ENCODE measurements around the gene YES1. TPM values are rescaled to one million over a fixed set of nuclear protein-coding genes. Genes with fewer than 3 reads are reported as not detected.
A peak's percentile ranks its signal among the peaks of the same experiment; 100 is the strongest.

YES1 gene
- total RNA-seq, 2 experiments from 2014 or later = not detected

DNA sequence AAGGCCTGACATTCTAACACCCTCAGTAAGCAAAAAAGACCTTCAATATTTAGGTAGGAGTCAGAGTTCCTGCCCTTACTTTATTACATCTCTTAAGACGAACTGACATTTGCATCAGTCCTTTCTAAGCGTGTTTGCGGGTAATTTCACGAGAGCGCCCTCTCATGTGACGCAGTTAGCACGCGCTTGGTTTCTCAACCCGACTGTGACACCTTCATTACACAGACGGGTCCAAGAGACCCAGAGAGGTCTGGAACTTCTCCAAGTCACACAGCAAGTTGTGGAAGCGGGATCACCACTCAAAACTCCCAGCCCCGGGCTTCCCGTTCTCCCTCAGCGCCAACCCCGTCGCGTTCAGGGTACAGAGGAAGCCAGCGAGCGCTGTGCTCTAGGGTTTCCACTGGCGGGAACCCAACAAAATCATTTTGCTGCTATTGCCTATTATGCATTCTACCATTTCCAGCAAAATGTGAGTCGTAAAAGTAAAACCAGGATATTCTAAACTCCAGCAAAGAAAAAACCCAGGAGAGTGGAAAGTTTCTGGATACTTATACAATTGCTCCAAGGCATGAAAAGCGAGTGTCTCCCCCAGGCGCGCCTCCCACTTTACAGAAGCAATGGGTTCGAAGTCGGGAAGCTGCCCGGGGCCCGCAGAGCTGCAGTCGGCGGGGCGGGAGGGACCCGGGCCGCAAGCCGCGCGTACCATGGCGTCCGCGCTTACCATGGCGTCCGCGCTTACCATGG, 100.2 kb downstream of the YES1 start:
- H3K4me3 ChIP-seq (ENCODE audit: low read depth, low read length, poor library complexity, severe bottlenecking) = peak overlapping the region; percentile 73
- DNase-seq (ENCODE audit: low spot score) = peak; percentile 68
- no peaks in the 10 kb centered on the region for H3K4me1 ChIP-seq (ENCODE audit: insufficient read depth, low read length, poor library complexity, severe bottlenecking)
- ChIA-PET CTCF (ENCODE audit: unreplicated experiment) (no interaction called here), POLR2A (no interaction called here)
- intact Hi-C loops (cut with micrococcal nuclease; ENCODE audit: unreplicated experiment) = loop anchor here (5.0 kb wide), 1 partner anchor 55 kb away; the partner anchor contains the start of gene TYMS
- no TSS peak for BruUV-seq (replicated peaks)
- H3K27ac ChIP-seq (ENCODE audit: low read depth, low read length, poor library complexity, severe bottlenecking) = peak overlapping the region; percentile 45
- no peaks in the 10 kb centered on the region for H3K9me2 ChIP-seq (ENCODE audit: insufficient read depth, low read length)
- peaks cover 8% of the 10 kb centered on the region; the same call in 1 of the 2 replicates for H3K79me2 ChIP-seq (ENCODE audit: insufficient read depth, low read depth, low read length)
- no peak for TF ChIP-seq EZH2phosphoT487 (IDR thresholded peaks at IDR 0.05; ENCODE audit: borderline replicate concordance, low read depth, low read length)
- TF ChIP-seq, protein P1, sequence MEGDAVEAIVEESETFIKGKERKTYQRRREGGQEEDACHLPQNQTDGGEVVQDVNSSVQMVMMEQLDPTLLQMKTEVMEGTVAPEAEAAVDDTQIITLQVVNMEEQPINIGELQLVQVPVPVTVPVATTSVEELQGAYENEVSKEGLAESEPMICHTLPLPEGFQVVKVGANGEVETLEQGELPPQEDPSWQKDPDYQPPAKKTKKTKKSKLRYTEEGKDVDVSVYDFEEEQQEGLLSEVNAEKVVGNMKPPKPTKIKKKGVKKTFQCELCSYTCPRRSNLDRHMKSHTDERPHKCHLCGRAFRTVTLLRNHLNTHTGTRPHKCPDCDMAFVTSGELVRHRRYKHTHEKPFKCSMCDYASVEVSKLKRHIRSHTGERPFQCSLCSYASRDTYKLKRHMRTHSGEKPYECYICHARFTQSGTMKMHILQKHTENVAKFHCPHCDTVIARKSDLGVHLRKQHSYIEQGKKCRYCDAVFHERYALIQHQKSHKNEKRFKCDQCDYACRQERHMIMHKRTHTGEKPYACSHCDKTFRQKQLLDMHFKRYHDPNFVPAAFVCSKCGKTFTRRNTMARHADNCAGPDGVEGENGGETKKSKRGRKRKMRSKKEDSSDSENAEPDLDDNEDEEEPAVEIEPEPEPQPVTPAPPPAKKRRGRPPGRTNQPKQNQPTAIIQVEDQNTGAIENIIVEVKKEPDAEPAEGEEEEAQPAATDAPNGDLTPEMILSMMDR (conservative IDR thresholded peaks at IDR 0.05; ENCODE audit: low read length) = 0 out of 2 replicates have a peak, but pooled peaks have one; percentile 44
- H4K20me1 ChIP-seq (ENCODE audit: insufficient read depth, low read length) = no peaks in the 10 kb centered on the region
- H3K36me3 ChIP-seq (ENCODE audit: insufficient read depth, low read length) = peaks cover 12% of the 10 kb centered on the region
- H3K9me3 ChIP-seq (ENCODE audit: low read length) = no peaks in the 10 kb centered on the region
- H2AFZ ChIP-seq (ENCODE audit: low read length) = peak overlapping the region; percentile 57
- peak overlapping the region; percentile 74 for H3K4me2 ChIP-seq (ENCODE audit: low read length)

DNA sequence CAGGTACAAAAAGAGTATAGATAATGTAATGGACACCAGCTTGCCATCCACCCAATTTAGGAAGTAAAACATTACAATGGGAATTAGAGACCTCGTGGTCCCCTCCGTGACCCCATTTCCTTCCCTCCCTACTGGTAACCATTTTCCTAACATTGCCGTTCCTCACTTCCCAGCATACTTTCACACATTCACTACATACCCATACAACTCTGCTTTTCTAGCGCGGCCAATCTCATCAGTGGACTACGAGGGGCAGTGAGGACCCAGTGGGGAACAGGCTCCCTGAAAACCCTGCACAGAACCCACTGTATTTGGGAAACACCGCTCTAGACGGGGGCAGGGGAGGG, 100.8 kb downstream of the YES1 start:
- H3K4me1 ChIP-seq (ENCODE audit: insufficient read depth, low read length, poor library complexity, severe bottlenecking) = no peaks in the 10 kb centered on the region
- H3K4me3 ChIP-seq (ENCODE audit: low read depth, low read length, poor library complexity, severe bottlenecking) = peak overlapping the region; percentile 73
- peak overlapping the region; percentile 74 for H3K4me2 ChIP-seq (ENCODE audit: low read length)
- no peak for DNase-seq (ENCODE audit: low spot score)
- no peaks in the 10 kb centered on the region for H3K9me3 ChIP-seq (ENCODE audit: low read length)
- H3K9me2 ChIP-seq (ENCODE audit: insufficient read depth, low read length) = no peaks in the 10 kb centered on the region
- POLR2A ChIA-PET = interaction anchor here (0.5 kb wide), 1 partner anchor 95 kb away, joined by 3 read pairs; no protein-coding TSS in a partner anchor
- no peak overlapping the region for H3K27ac ChIP-seq (ENCODE audit: low read depth, low read length, poor library complexity, severe bottlenecking)
- no TSS peak for BruUV-seq (replicated peaks)
- TF ChIP-seq, protein P1 (conservative IDR thresholded peaks at IDR 0.05; ENCODE audit: low read length) = no peak
- TF ChIP-seq EZH2phosphoT487 (IDR thresholded peaks at IDR 0.05; ENCODE audit: borderline replicate concordance, low read depth, low read length) = no peak
- intact Hi-C loops (cut with micrococcal nuclease; ENCODE audit: unreplicated experiment) = loop anchor here (5.0 kb wide), 1 partner anchor 54 kb away; the partner anchor contains the start of gene TYMS
- CTCF ChIA-PET (ENCODE audit: unreplicated experiment) = no interaction called here
- peak overlapping the region; percentile 57; the same call in 1 of the 2 replicates for H2AFZ ChIP-seq (ENCODE audit: low read length)
- peaks cover 12% of the 10 kb centered on the region for H3K36me3 ChIP-seq (ENCODE audit: insufficient read depth, low read length)
- no peaks in the 10 kb centered on the region for H4K20me1 ChIP-seq (ENCODE audit: insufficient read depth, low read length)
- peaks cover 8% of the 10 kb centered on the region; the same call in 1 of the 2 replicates for H3K79me2 ChIP-seq (ENCODE audit: insufficient read depth, low read depth, low read length)

Data from OCI-LY7 (cell line).